Ishikawa (cell line): Measurements from ENCODE around the gene WDTC1.

Source experiments
- CEBPB ChIP-seq: IDR thresholded peaks from 2 replicates; pipeline ENCODE4 v1.6.1; 2012
- EGR1 ChIP-seq: IDR thresholded peaks from 2 replicates; pipeline ENCODE4 v1.6.1; 2012
- EP300 ChIP-seq: IDR thresholded peaks from 2 replicates; pipeline ENCODE4 v1.6.1; 2012; ENCODE audit warnings: borderline replicate concordance
- FOXM1 ChIP-seq: IDR thresholded peaks from 2 replicates; pipeline ENCODE4 v1.6.1; 2012; ENCODE audit warnings: low read depth, borderline replicate concordance
- MAX ChIP-seq: IDR thresholded peaks from 2 replicates; pipeline ENCODE4 v1.6.1; 2012
- NFIC ChIP-seq: IDR thresholded peaks from 2 replicates; pipeline ENCODE4 v1.6.1; 2012
- REST ChIP-seq: IDR thresholded peaks from 2 replicates; pipeline ENCODE4 v1.6.1; 2012; ENCODE audit warnings: low read depth, mild to moderate bottlenecking
- TAF1 ChIP-seq: IDR thresholded peaks from 2 replicates; pipeline ENCODE4 v1.6.1; 2012; ENCODE audit warnings: low read depth, mild to moderate bottlenecking
- TEAD4 ChIP-seq: IDR thresholded peaks from 2 replicates; pipeline ENCODE4 v1.6.1; 2012
- YY1 ChIP-seq: IDR thresholded peaks from 2 replicates; pipeline ENCODE4 v1.6.1; 2012; ENCODE audit warnings: low read depth
- ZBTB7A ChIP-seq: IDR thresholded peaks from 2 replicates; pipeline ENCODE4 v1.6.1; 2012; ENCODE audit warnings: low read depth

DNA sequence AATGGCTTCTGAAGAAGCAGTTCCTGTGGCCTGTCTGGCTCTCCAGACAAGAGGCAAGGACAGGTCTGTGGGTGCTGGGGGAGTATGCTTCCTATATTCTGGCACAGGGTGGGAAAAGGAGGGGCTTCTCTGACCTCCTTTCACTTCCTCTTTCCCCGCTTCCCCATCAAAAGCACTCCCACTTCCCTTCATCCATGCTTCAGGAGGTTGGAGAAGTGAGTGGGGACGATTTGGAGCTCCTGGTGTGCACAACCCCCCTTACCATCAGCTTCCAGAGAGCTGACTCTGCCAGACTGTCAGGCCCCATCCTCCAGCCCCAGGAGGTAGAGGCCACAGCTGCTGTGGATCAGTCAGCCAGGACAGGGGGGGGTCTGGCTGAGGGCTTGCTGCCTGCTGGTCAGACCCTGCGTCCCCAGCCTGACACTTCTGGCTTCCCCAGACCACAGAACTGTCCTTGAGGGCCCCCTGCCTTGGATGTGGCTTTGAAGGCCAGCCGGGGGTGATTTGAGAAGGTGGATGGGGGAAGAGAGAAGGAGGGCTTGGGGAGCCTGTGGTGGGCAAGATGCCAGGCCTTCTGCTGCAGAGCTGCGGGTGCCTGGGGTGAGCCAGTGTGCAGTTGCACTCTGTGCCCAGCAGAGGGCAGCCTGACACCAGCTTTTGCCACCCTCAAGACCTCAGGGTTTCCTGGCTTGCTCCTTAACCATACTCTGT lies 66.1 kb downstream of the WDTC1 start:
- TF ChIP-seq CEBPB (no peak), REST (no peak), EP300 (no peak), TEAD4 (no peak), TAF1 (no peak), EGR1 (no peak), MAX (no peak), FOXM1 (no peak), YY1 (no peak), ZBTB7A (no peak), NFIC (peak; percentile 42)
